HEK293 (cell line): Measurements from ENCODE around the gene CERS5.

Source experiments
- CTCF ChIA-PET: fragments of 350-600 bp; formaldehyde crosslinking; extraction: SDS; loops from one replicate; lab custom pipeline; 2021; ENCODE audit warnings: antibody characterized with exemption; lab: Yijun Ruan, JAX
- POLR2A ChIA-PET: fragments of 300-600 bp; formaldehyde crosslinking; extraction: SDS; loops from one replicate; lab custom pipeline; 2020; ENCODE audit warnings: antibody characterized with exemption, inconsistent platforms; lab: Yijun Ruan, JAX
- H3K27ac ChIP-seq: fragments of 200-500 bp; sonication (Bioruptor generic); 2 replicates; pipeline ENCODE4 v1.5.1; 2014; ENCODE audit warnings: low read depth, low read length, control low read depth, inconsistent platforms; ENCODE audit errors: extremely low read depth
- H3K36me3 ChIP-seq, 2 experiments: fragments of 200-500 bp in 1 of 2; sonication (Bioruptor generic) in 1 of 2; 1 replicate in 1 of 2; 2 replicates in 1 of 2; pipeline ENCODE4 v1.5.1; 2014 to 2017; ENCODE audit warnings: inconsistent platforms in 2 of 2, low read length in 2 of 2; ENCODE audit not compliant: control insufficient read depth in 2 of 2, insufficient read depth in 1 of 2
- H3K4me1 ChIP-seq: fragments of 200-500 bp; sonication (Bioruptor generic); 2 replicates; pipeline ENCODE4 v1.5.1; 2014; ENCODE audit warnings: mild to moderate bottlenecking, low read length, inconsistent platforms; ENCODE audit not compliant: control insufficient read depth, insufficient read depth
- H3K4me3 ChIP-seq: 2 replicates; pipeline ENCODE4 v1.5.1; 2011; ENCODE audit warnings: low read depth, mild to moderate bottlenecking, control low read depth, low read length, moderate library complexity
- H3K9me3 ChIP-seq: fragments of 200-500 bp; sonication (Bioruptor generic); 2 replicates; pipeline ENCODE4 v1.5.1; 2014; ENCODE audit warnings: low read depth, low read length, inconsistent platforms; ENCODE audit not compliant: control insufficient read depth, insufficient read depth
- ATF2 ChIP-seq: fragments of 450-650 bp; formaldehyde crosslinking; IDR thresholded peaks from 2 replicates; pipeline ENCODE4 v1.5.1; 2016; ENCODE audit warnings: missing biosample characterization, missing genetic modification characterization, low read depth
- BCL6B ChIP-seq: fragments of 450-650 bp; formaldehyde crosslinking; IDR thresholded peaks from 2 replicates; pipeline ENCODE4 v1.5.1; 2017; ENCODE audit warnings: missing biosample characterization, missing genetic modification characterization
- CTCF ChIP-seq: fragments of 450-650 bp; formaldehyde crosslinking; IDR thresholded peaks from 2 replicates; pipeline ENCODE4 v1.5.1; 2016; ENCODE audit warnings: missing biosample characterization, missing genetic modification characterization
- ELK4 ChIP-seq: IDR thresholded peaks from 2 replicates; pipeline ENCODE4 v1.6.1; 2011; ENCODE audit warnings: mild to moderate bottlenecking, low read depth, low read length, borderline replicate concordance
- HIC1 ChIP-seq: fragments of 450-650 bp; formaldehyde crosslinking; IDR thresholded peaks from 2 replicates; pipeline ENCODE4 v1.5.1; 2016; ENCODE audit warnings: missing biosample characterization, missing genetic modification characterization
- HOXD13 ChIP-seq: sonication (generic); formaldehyde crosslinking; IDR thresholded peaks from 2 replicates; pipeline ENCODE4 v1.8.0; 2022; ENCODE audit warnings: missing genetic modification reagents, borderline replicate concordance
- IKZF3 ChIP-seq: fragments of 450-650 bp; IDR thresholded peaks from 2 replicates; pipeline ENCODE4 v1.5.0; 2018; ENCODE audit warnings: missing biosample characterization, mild to moderate bottlenecking, missing genetic modification characterization, moderate library complexity
- KLF10 ChIP-seq: fragments of 450-650 bp; IDR thresholded peaks from 2 replicates; pipeline ENCODE4 v1.5.1; 2018; ENCODE audit warnings: missing biosample characterization, mild to moderate bottlenecking, missing genetic modification characterization
- KLF16 ChIP-seq: fragments of 450-650 bp; formaldehyde crosslinking; IDR thresholded peaks from 2 replicates; pipeline ENCODE4 v1.5.1; 2017; ENCODE audit warnings: missing biosample characterization, missing genetic modification characterization
- OSR2 ChIP-seq: fragments of 450-650 bp; formaldehyde crosslinking; IDR thresholded peaks from 2 replicates; pipeline ENCODE4 v1.5.1; 2016; ENCODE audit warnings: missing biosample characterization, missing genetic modification characterization
- SP7 ChIP-seq: fragments of 450-650 bp; formaldehyde crosslinking; IDR thresholded peaks from 2 replicates; pipeline ENCODE4 v1.5.1; 2016; ENCODE audit warnings: missing biosample characterization, missing genetic modification characterization
- TRIM28 ChIP-seq: IDR thresholded peaks from 2 replicates; pipeline ENCODE4 v1.6.1; 2011; ENCODE audit warnings: low read length, control low read depth, borderline replicate concordance
- ZNF449 ChIP-seq: fragments of 450-650 bp; formaldehyde crosslinking; IDR thresholded peaks from 2 replicates; pipeline ENCODE4 v1.5.1; 2017; ENCODE audit warnings: missing biosample characterization, mild to moderate bottlenecking, missing genetic modification characterization, moderate library complexity
- ZNF48 ChIP-seq: fragments of 450-650 bp; formaldehyde crosslinking; IDR thresholded peaks from 2 replicates; pipeline ENCODE4 v1.5.1; 2016; ENCODE audit warnings: missing biosample characterization, missing genetic modification characterization
- ZNF639 ChIP-seq: fragments of 450-650 bp; formaldehyde crosslinking; IDR thresholded peaks from 2 replicates; pipeline ENCODE4 v1.5.1; 2016; ENCODE audit warnings: missing biosample characterization, missing genetic modification characterization
- ZNF654 ChIP-seq: fragments of 450-650 bp; formaldehyde crosslinking; IDR thresholded peaks from 2 replicates; pipeline ENCODE4 v1.5.1; 2016; ENCODE audit warnings: low read depth, missing biosample characterization, missing genetic modification characterization
- ZNF777 ChIP-seq: fragments of 450-650 bp; formaldehyde crosslinking; IDR thresholded peaks from 2 replicates; pipeline ENCODE4 v1.5.1; 2017; ENCODE audit warnings: missing biosample characterization, missing genetic modification characterization, borderline replicate concordance
- ZSCAN18 ChIP-seq: fragments of 450-650 bp; formaldehyde crosslinking; IDR thresholded peaks from 2 replicates; pipeline ENCODE4 v1.5.1; 2016; ENCODE audit warnings: missing biosample characterization, missing genetic modification characterization

The CERS5 gene

GRCh38 chr12:50132505-50133135 is 34.5 kb downstream of the CERS5 start:
- H3K9me3 ChIP-seq, result no peaks in the 10 kb centered on the region
- H3K4me3 ChIP-seq, result no peak overlapping the region
- ChIA-PET CTCF (interaction anchor here (0.6 to 2.2 kb wide), 28 partner anchors 9 to 1107 kb away, joined by 3 to 20 read pairs (median 4); no protein-coding TSS in a partner anchor), POLR2A (interaction anchor here (0.5 to 1.5 kb wide), 4 partner anchors 21 to 182 kb away, joined by 3 to 9 read pairs (median 4); partner anchors contain the start of gene COX14)
- no peak overlapping the region for H3K27ac ChIP-seq
- no peaks in the 10 kb centered on the region for H3K4me1 ChIP-seq
- H3K36me3 ChIP-seq, result peaks cover 50 to 85% of the 10 kb centered on the region in 2 experiments
- no peak for TF ChIP-seq ZSCAN18
- TF ChIP-seq ZNF639 (tag by site-specific recombination), result no peak
- TF ChIP-seq ZNF48, result no peak
- no peak for TF ChIP-seq HOXD13 (CRISPR knock-in tag)
- TF ChIP-seq ZNF654 (tag by site-specific recombination), result peak; percentile 72
- no peak for TF ChIP-seq IKZF3 (tag by site-specific recombination)
- no peak for TF ChIP-seq ZNF449 (tag by site-specific recombination)
- no peak for TF ChIP-seq TRIM28
- TF ChIP-seq CTCF (tag by site-specific recombination), result peak; percentile 27; the same call in 1 of the 2 replicates
- TF ChIP-seq KLF10 (tag by site-specific recombination), result no peak
- TF ChIP-seq SP7 (tag by site-specific recombination), result no peak

GRCh38 chr12:50129290-50129689 is 37.9 kb downstream of the CERS5 start:
- peaks cover 35 to 65% of the 10 kb centered on the region in 2 experiments for H3K36me3 ChIP-seq
- POLR2A ChIA-PET, result interaction anchor here (0.6 to 2.8 kb wide), 3 partner anchors 10 to 17 kb away, joined by 3 to 8 read pairs (median 7); partner anchors contain the start of gene COX14
- no peaks in the 10 kb centered on the region for H3K9me3 ChIP-seq
- no peak for TF ChIP-seq KLF16
- TF ChIP-seq ZNF777 (tag by site-specific recombination), result no peak
- no peak for TF ChIP-seq HIC1 (tag by site-specific recombination)
- TF ChIP-seq ATF2 (tag by site-specific recombination), result 0 out of 2 replicates have a peak, but pooled peaks have one; percentile 33
- TF ChIP-seq BCL6B (tag by site-specific recombination), result no peak
- TF ChIP-seq OSR2, result no peak
- TF ChIP-seq ELK4, result no peak
- no peak overlapping the region for H3K4me3 ChIP-seq
- no peaks in the 10 kb centered on the region for H3K4me1 ChIP-seq
- no peak overlapping the region for H3K27ac ChIP-seq
- CTCF ChIA-PET, result interaction anchor here (1.0 to 3.0 kb wide), 5 partner anchors 10 to 185 kb away, joined by 3 to 21 read pairs (median 7); partner anchors contain the start of gene COX14
